Measurements from ENCODE around the gene FYN. TPM values are rescaled to one million over a fixed set of nuclear protein-coding genes. Genes with fewer than 3 reads are reported as not detected.
"Not testable (repeated sequence)": the region's sequence is repeated elsewhere in the genome, so short reads cannot be mapped to it uniquely, and the experiment has no call there.

Gene FYN
- polyA plus RNA-seq, 1 experiment = 55.1 TPM

DNA sequence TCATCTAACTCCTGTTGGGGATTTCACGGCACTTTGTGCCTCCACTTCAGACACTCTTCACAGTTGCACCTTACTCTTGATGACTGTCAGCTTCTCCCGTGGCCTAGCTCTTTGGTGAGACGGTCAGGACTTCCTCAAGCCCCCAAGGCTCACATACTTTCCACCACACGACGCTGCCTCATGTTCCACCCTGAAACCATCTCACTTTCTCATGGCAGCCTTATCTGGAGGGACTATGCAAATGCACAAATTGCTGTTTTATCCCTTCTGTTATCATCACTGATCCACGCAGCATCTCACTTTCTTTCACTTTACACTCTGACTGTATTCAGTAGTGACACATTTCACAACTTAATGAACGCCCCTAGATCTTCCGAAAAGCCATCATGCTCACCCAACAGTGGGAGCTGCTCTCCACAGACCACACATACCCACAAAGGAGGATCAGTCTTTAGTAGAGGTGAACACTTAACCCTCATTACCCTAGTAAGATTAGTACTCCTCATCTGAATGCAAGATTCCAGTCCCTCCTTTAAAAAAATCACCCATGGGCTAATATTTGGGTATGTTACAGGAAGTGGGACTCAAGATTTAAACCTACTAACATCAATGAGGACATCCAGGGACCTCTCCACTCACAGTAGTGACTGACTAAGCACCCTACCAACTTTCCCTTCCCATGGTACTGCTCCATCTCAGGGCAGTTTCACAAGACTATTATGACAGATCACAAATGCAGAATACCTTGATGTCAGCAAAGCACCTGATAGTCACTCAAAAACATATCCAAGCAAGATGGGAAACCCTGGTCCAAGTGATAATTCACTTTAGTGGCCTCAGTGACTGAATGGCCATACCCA lies 35.4 kb downstream of the FYN start:
- Histone ChIP-seq H3K27me3 (ENCODE audit: control insufficient read depth, insufficient read depth, low read length) (no peaks in the 10 kb centered on the region), H3K36me3 (ENCODE audit: control insufficient read depth, insufficient read depth, low read length) (0 out of 2 replicates have a peak, but pooled peaks cover 2% of the 10 kb centered on the region), H3K4me3 (ENCODE audit: low read depth, low read length) (no peak overlapping the region)
- TF ChIP-seq, protein P1, sequence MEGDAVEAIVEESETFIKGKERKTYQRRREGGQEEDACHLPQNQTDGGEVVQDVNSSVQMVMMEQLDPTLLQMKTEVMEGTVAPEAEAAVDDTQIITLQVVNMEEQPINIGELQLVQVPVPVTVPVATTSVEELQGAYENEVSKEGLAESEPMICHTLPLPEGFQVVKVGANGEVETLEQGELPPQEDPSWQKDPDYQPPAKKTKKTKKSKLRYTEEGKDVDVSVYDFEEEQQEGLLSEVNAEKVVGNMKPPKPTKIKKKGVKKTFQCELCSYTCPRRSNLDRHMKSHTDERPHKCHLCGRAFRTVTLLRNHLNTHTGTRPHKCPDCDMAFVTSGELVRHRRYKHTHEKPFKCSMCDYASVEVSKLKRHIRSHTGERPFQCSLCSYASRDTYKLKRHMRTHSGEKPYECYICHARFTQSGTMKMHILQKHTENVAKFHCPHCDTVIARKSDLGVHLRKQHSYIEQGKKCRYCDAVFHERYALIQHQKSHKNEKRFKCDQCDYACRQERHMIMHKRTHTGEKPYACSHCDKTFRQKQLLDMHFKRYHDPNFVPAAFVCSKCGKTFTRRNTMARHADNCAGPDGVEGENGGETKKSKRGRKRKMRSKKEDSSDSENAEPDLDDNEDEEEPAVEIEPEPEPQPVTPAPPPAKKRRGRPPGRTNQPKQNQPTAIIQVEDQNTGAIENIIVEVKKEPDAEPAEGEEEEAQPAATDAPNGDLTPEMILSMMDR (IDR thresholded peaks at IDR 0.05; ENCODE audit: insufficient read depth, low read depth, low read length) = no peak
- DNase-seq (ENCODE audit: low read depth) = no peak
- ChIA-PET CTCF (no interaction called here), POLR2A (no interaction called here)

DNA sequence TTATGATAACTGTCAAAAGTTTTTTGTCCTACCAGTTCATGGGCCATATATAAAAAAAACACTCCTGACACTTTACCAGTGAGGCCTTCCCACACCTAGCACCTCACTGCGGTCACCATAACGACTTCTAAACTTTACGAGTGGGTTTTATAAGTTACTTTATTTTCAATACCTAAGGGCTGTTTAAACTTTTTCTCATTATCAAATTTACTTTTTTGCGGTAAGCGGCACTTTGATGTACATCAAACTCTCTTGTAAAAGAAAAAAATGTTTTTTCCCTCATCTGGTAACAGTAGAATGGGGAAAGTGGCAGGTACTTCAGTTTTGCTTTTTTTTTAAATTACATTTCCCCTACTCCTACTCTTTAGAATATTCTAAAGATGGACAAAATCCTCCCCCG lies 36.2 kb downstream of the FYN start:
- 0 out of 2 replicates have a peak, but pooled peaks cover 2% of the 10 kb centered on the region for H3K36me3 ChIP-seq (ENCODE audit: control insufficient read depth, insufficient read depth, low read length)
- H3K4me3 ChIP-seq (ENCODE audit: low read depth, low read length) = no peak overlapping the region
- ChIA-PET POLR2A (no interaction called here), CTCF (no interaction called here)
- DNase-seq (ENCODE audit: low read depth) = no peak
- TF ChIP-seq, protein P1 (IDR thresholded peaks at IDR 0.05; ENCODE audit: insufficient read depth, low read depth, low read length) = no peak
- H3K27me3 ChIP-seq (ENCODE audit: control insufficient read depth, insufficient read depth, low read length) = no peaks in the 10 kb centered on the region

DNA sequence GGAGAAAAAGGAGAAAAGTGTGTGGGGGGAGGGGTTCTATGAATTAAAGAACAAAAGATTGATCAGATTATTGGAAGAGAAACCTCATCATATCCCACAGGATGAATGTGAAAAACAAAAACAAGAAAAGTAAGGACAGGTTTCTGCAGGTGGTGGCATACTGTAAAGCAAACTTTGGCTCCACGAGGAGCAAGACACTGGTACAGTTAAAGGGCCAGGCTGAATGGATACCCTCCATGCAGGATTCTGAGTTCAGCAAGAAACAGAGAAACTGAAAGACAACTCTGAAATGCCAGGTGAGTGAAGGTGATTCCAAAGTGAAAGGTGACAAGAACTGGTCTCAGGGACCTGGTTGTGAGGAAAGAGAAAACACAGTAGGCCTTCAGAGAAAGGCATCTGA lies 37.4 kb downstream of the FYN start:
- ChIA-PET CTCF (no interaction called here), POLR2A (no interaction called here)
- H3K4me3 ChIP-seq (ENCODE audit: low read depth, low read length) = no peak overlapping the region
- TF ChIP-seq, protein P1 (IDR thresholded peaks at IDR 0.05; ENCODE audit: insufficient read depth, low read depth, low read length) = no peak
- 0 out of 2 replicates have a peak, but pooled peaks cover 2% of the 10 kb centered on the region for H3K36me3 ChIP-seq (ENCODE audit: control insufficient read depth, insufficient read depth, low read length)
- no peaks in the 10 kb centered on the region for H3K27me3 ChIP-seq (ENCODE audit: control insufficient read depth, insufficient read depth, low read length)
- no peak for DNase-seq (ENCODE audit: low read depth)

DNA sequence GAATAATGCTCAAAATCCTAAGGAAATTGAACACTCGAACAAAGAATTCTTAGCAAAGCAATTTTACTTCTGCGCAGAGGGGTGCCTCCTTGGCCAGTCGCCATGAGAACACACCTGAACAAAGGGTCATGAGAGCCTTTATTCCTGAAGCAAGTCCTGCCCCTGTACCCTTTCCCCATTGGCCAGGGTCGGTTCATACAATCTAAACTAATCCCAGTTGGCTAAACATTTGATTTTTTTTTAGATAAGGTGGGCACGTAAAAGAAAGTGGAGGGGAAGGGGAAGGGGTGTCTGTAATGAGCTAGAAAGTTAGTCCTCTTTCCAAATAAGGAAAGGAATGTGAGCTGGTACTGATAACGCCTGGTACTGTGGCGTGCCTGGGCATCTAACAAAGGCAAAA lies 37.9 kb downstream of the FYN start:
- CTCF ChIA-PET = interaction anchor here (1.5 kb wide), 1 partner anchor 22 kb away, joined by 3 read pairs; no protein-coding TSS in a partner anchor
- POLR2A ChIA-PET; H3K4me3 ChIP-seq (ENCODE audit: low read depth, low read length); H3K27me3 ChIP-seq (ENCODE audit: control insufficient read depth, insufficient read depth, low read length); H3K36me3 ChIP-seq (ENCODE audit: control insufficient read depth, insufficient read depth, low read length); DNase-seq (ENCODE audit: low read depth): not testable (repeated sequence)

DNA sequence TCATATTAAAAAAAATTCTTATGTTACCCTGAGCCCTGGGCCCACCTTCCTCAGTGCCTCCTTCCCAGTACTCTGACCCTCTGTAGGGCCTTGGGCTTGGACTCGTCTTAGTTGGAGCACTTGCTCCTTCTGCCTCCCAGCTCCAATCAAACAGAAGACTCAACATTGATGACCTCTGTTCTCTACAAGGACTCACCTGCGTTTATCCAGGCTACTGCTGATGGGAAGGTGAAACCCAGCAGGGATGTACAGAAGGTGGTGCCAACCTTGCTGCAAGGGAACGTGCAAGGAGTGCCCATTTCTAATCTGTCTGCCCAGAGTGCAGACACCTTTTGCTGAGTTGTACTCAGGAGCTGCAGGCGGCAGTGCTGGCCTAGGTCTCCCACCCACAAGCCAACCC lies 38.9 kb downstream of the FYN start:
- Histone ChIP-seq H3K4me3 (ENCODE audit: low read depth, low read length) (no peak overlapping the region), H3K27me3 (ENCODE audit: control insufficient read depth, insufficient read depth, low read length) (no peaks in the 10 kb centered on the region), H3K36me3 (ENCODE audit: control insufficient read depth, insufficient read depth, low read length) (0 out of 2 replicates have a peak, but pooled peaks cover 2% of the 10 kb centered on the region)
- ChIA-PET CTCF (interaction anchor here (1.5 kb wide), 1 partner anchor 23 kb away, joined by 3 read pairs; no protein-coding TSS in a partner anchor), POLR2A (no interaction called here)
- DNase-seq (ENCODE audit: low read depth) = no peak
- TF ChIP-seq, protein P1 (IDR thresholded peaks at IDR 0.05; ENCODE audit: insufficient read depth, low read depth, low read length) = no peak

All from BJ (cell line).